ENCODE results near the gene CENPF.
"Not testable (repeated sequence)": the region's sequence is repeated elsewhere in the genome, so short reads cannot be mapped to it uniquely, and the experiment has no call there.

CENPF gene

GRCh38 chr1:214588963-214589597, 13.9 kb upstream of the CENPF start:
- Histone ChIP-seq H3K27ac (no peak overlapping the region), H3K9me3 (ENCODE audit: low read depth, low read length) (no peaks in the 10 kb centered on the region), H3K36me3 (ENCODE audit: insufficient read depth, low read length) (no peaks in the 10 kb centered on the region), H3K9ac (ENCODE audit: insufficient read length) (no peak overlapping the region), H3K4me3 (no peak overlapping the region)
- no peak for TF ChIP-seq POLR2AphosphoS5 (IDR thresholded peaks at IDR 0.05; ENCODE audit: borderline replicate concordance, low read depth, low read length)
- no peak for TF ChIP-seq FOXP2 (optimal IDR thresholded peaks at IDR 0.05; ENCODE audit: control extremely low read depth, extremely low read length, insufficient read depth)
- TF ChIP-seq EZH2 (IDR thresholded peaks at IDR 0.05), result no peak
- DNase-seq (ENCODE audit: low read depth, low spot score), result no peak

DNA sequence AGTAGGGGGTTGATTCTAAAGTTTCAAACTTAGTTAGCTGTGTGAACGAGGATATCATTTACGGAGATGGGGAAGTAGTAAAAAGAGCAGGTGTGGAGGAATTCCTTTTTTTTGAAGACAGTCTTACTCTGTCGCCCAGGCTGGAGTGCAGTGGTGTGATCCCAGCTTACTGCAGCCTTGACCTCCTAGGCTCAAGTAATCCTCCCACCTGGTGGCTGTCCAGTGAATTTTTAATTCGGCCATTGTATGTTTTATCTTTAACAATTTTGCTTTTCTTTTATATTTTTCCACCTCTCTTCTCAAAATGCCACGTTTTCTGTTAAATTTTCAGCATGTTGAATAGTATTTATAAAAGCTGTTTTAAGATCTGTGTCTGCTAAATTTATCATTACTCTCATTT, 12.3 kb upstream of the CENPF start:
- no peak overlapping the region for H3K27ac ChIP-seq
- H3K9me3 ChIP-seq (ENCODE audit: low read depth, low read length), result no peaks in the 10 kb centered on the region
- TF ChIP-seq FOXP2 (optimal IDR thresholded peaks at IDR 0.05; ENCODE audit: control extremely low read depth, extremely low read length, insufficient read depth) (no peak), EZH2 (IDR thresholded peaks at IDR 0.05) (no peak), POLR2AphosphoS5 (IDR thresholded peaks at IDR 0.05; ENCODE audit: borderline replicate concordance, low read depth, low read length) (no peak)
- no peak overlapping the region for H3K9ac ChIP-seq (ENCODE audit: insufficient read length)
- no peak for DNase-seq (ENCODE audit: low read depth, low spot score)
- H3K4me3 ChIP-seq, result no peak overlapping the region
- no peaks in the 10 kb centered on the region for H3K36me3 ChIP-seq (ENCODE audit: insufficient read depth, low read length)

- not testable (repeated sequence) for H3K9ac ChIP-seq (ENCODE audit: insufficient read length); H3K9me3 ChIP-seq (ENCODE audit: low read depth, low read length); DNase-seq (ENCODE audit: low read depth, low spot score); H3K4me3 ChIP-seq; H3K36me3 ChIP-seq (ENCODE audit: insufficient read depth, low read length); H3K27ac ChIP-seq
Observed at GRCh38 chr1:214591918-214592317, 11.1 kb upstream of the CENPF start.

- DNase-seq (ENCODE audit: low read depth, low spot score), result no peak
- Histone ChIP-seq H3K27ac (no peak overlapping the region), H3K9me3 (ENCODE audit: low read depth, low read length) (no peaks in the 10 kb centered on the region), H3K36me3 (ENCODE audit: insufficient read depth, low read length) (no peaks in the 10 kb centered on the region), H3K9ac (ENCODE audit: insufficient read length) (no peak overlapping the region), H3K4me3 (no peak overlapping the region)
- no peak for TF ChIP-seq POLR2AphosphoS5 (IDR thresholded peaks at IDR 0.05; ENCODE audit: borderline replicate concordance, low read depth, low read length)
- no peak for TF ChIP-seq FOXP2 (optimal IDR thresholded peaks at IDR 0.05; ENCODE audit: control extremely low read depth, extremely low read length, insufficient read depth)
- TF ChIP-seq EZH2 (IDR thresholded peaks at IDR 0.05), result no peak
Observed at GRCh38 chr1:214593158-214593557, 9.8 kb upstream of the CENPF start.

GRCh38 chr1:214603819-214604252, 841 bp downstream of the CENPF start:
- peak overlapping the region; percentile 96 for H3K9ac ChIP-seq (ENCODE audit: insufficient read length)
- peak overlapping the region; percentile 99 for H3K4me3 ChIP-seq
- no peak for TF ChIP-seq FOXP2 (optimal IDR thresholded peaks at IDR 0.05; ENCODE audit: control extremely low read depth, extremely low read length, insufficient read depth)
- TF ChIP-seq EZH2 (IDR thresholded peaks at IDR 0.05), result no peak
- no peak for TF ChIP-seq POLR2AphosphoS5 (IDR thresholded peaks at IDR 0.05; ENCODE audit: borderline replicate concordance, low read depth, low read length)
- no peaks in the 10 kb centered on the region for H3K9me3 ChIP-seq (ENCODE audit: low read depth, low read length)
- peaks cover 16% of the 10 kb centered on the region; the same call in 1 of the 2 replicates for H3K36me3 ChIP-seq (ENCODE audit: insufficient read depth, low read length)
- peak overlapping the region; percentile 83 for H3K27ac ChIP-seq
- DNase-seq (ENCODE audit: low read depth, low spot score), result no peak

DNA sequence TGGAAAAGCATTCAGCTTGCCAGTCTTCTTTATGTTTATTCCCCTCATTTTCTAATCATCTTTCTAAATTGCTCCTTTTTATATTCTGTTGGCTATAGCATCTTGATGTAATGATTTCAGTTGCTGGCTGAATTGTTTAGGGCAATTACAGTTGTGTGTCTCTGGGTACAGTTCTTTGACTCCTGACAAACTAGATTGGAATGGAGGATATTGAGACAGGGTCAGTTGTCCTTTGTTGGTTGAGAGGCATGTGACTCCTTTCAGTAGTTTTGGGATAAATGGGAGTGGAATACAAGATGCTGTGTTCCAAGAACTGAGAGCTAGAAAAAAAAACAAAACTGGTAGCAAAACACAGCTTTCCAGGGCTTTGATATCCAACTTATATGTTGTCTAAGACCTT, 1.5 kb downstream of the CENPF start:
- Histone ChIP-seq H3K9me3 (ENCODE audit: low read depth, low read length) (no peaks in the 10 kb centered on the region), H3K4me3 (peak overlapping the region; percentile 99), H3K36me3 (ENCODE audit: insufficient read depth, low read length) (peaks cover 23% of the 10 kb centered on the region), H3K9ac (ENCODE audit: insufficient read length) (peak overlapping the region; percentile 96), H3K27ac (no peak overlapping the region)
- no peak for DNase-seq (ENCODE audit: low read depth, low spot score)
- TF ChIP-seq FOXP2 (optimal IDR thresholded peaks at IDR 0.05; ENCODE audit: control extremely low read depth, extremely low read length, insufficient read depth) (no peak), EZH2 (IDR thresholded peaks at IDR 0.05) (no peak), POLR2AphosphoS5 (IDR thresholded peaks at IDR 0.05; ENCODE audit: borderline replicate concordance, low read depth, low read length) (no peak)

- H3K36me3 ChIP-seq (ENCODE audit: insufficient read depth, low read length), result peaks cover 26% of the 10 kb centered on the region
- not testable (repeated sequence) for H3K4me3 ChIP-seq; H3K9ac ChIP-seq (ENCODE audit: insufficient read length); H3K9me3 ChIP-seq (ENCODE audit: low read depth, low read length); H3K27ac ChIP-seq; DNase-seq (ENCODE audit: low read depth, low spot score)
Observed at GRCh38 chr1:214605484-214605883, 2.5 kb downstream of the CENPF start.

GRCh38 chr1:214605933-214606925, 3.2 kb downstream of the CENPF start:
- H3K9me3 ChIP-seq (ENCODE audit: low read depth, low read length); H3K27ac ChIP-seq; DNase-seq (ENCODE audit: low read depth, low spot score); H3K9ac ChIP-seq (ENCODE audit: insufficient read length); H3K4me3 ChIP-seq: not testable (repeated sequence)
- peaks cover 26% of the 10 kb centered on the region for H3K36me3 ChIP-seq (ENCODE audit: insufficient read depth, low read length)

DNA sequence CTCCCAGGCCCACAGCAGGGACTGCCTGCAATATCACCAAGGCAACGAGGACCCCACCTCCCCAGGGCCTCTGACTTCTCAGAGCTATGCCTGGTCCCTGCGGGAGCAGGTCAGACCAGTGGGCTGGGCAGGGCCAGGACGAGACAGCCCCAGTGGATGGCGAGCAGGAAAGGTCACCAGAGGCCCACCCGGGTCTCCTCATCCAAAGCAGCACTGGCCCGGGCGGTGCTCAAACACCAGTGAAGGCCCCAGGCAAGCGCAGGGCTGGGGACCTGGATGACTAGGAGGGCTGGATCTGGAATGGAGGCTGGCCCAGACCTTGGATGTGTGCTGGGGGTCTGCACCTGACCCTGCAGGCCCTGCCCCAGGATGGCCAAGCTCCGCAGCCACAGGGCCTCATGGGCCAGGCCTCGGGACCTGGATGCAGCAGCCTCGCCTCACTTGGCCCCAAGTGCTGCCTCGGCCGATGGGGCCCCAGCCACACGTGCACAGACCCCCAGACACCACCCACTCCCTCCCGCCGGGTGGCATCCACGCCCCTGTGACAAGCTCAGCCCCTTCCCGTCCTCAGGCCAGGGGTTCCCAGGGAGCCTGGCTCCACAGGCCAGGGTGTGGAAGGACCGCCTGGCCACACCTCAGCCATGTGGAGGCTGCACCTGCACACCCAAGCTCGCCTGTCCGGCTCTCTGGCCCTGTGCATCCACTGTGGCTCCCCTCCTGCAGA, 4.7 kb downstream of the CENPF start:
- not testable (repeated sequence) for H3K4me3 ChIP-seq; H3K9me3 ChIP-seq (ENCODE audit: low read depth, low read length); DNase-seq (ENCODE audit: low read depth, low spot score); H3K27ac ChIP-seq; H3K9ac ChIP-seq (ENCODE audit: insufficient read length)
- H3K36me3 ChIP-seq (ENCODE audit: insufficient read depth, low read length), result peaks cover 26% of the 10 kb centered on the region

DNA sequence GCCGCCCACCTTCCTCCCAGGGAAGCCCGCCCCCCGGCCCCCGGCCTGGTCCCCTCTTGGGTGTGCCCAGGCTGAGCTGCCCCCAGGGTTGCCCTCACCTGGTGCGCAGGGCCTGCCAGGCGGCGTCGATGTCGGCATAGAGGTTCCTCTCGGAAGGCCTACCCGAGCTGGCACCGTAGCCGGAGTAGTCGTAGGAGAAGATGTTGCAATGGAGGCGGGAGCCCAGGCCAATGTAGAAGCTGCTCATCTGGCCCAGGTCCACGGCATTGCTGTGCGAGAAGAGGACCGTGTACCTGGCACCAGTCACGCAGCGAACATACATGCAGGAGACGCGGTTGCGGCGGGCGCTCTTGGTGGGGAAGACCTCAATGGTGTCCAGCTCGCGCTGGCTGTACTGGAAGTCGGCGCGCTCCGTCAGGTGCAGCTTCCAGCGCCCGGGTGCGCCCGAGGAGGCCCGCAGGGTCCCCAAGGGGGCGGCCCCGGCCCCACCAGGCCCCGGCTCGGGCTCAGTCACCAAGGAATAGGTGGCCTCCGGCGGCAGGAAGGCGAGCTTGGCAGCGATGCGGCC, 5.3 kb downstream of the CENPF start:
- H3K9me3 ChIP-seq (ENCODE audit: low read depth, low read length); H3K4me3 ChIP-seq; H3K9ac ChIP-seq (ENCODE audit: insufficient read length); H3K27ac ChIP-seq; DNase-seq (ENCODE audit: low read depth, low spot score): not testable (repeated sequence)
- peaks cover 31% of the 10 kb centered on the region for H3K36me3 ChIP-seq (ENCODE audit: insufficient read depth, low read length)

DNA sequence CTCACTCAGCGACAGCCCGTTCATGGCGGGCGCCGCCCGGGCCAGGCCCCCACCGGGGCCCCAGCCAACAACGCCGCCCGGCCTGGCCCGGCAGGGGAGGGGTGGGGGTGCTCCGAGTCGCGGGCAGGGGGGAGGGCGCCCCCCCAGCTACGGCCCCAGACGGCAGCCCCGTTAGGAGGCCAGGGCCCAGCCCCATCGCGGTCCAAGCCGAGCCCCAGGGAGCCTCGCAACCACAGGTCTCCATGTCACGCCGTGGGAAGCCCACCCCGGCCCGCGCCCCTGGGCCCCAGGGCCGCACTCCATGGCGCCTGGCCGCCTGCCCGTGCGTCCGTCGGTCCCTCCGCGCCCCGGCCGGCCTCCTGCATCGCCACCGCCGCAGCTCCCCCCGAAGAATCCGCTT, 5.8 kb downstream of the CENPF start:
- H3K9ac ChIP-seq (ENCODE audit: insufficient read length); H3K9me3 ChIP-seq (ENCODE audit: low read depth, low read length); H3K4me3 ChIP-seq; DNase-seq (ENCODE audit: low read depth, low spot score); H3K27ac ChIP-seq: not testable (repeated sequence)
- H3K36me3 ChIP-seq (ENCODE audit: insufficient read depth, low read length), result peaks cover 37% of the 10 kb centered on the region

All from SK-N-MC (cell line).